ENCODE data around the gene SH3TC1. TPM values are rescaled to one million over a fixed set of nuclear protein-coding genes. Genes with fewer than 3 reads are reported as not detected.

The SH3TC1 gene
- total and polyA plus RNA-seq, 10 of the 15 experiments (the other 5 are each of a cell fraction or from before 2014, with no cell fraction given), result 0.19 to 47.0 (median 18.4) TPM

- no peak for TF ChIP-seq SKIL (IDR thresholded peaks at IDR 0.05; ENCODE audit: low read depth, poor library complexity, severe bottlenecking)
- TF ChIP-seq RELB (IDR thresholded peaks at IDR 0.05; ENCODE audit: low read depth), result no peak
- no peak for TF ChIP-seq MYB (IDR thresholded peaks at IDR 0.05; ENCODE audit: borderline replicate concordance, low read depth, low read length)
- no peak for TF ChIP-seq ZNF592 (IDR thresholded peaks at IDR 0.05)
- TF ChIP-seq RBBP5 (conservative IDR thresholded peaks at IDR 0.05), result no peak
Measured at GRCh38 chr4:8179771-8180170, 19.3 kb upstream of the SH3TC1 start (continued).

All from GM12878 (cell line).